ENCODE results near the gene YBX2. TPM values are rescaled to one million over a fixed set of nuclear protein-coding genes. Genes with fewer than 3 reads are reported as not detected.
A peak's percentile ranks its signal among the peaks of the same experiment; 100 is the strongest.
"Not testable (repeated sequence)": the region's sequence is repeated elsewhere in the genome, so short reads cannot be mapped to it uniquely, and the experiment has no call there.

The YBX2 gene
- total RNA-seq, 1 donor from 2014 or later: 4.1 TPM

DNA sequence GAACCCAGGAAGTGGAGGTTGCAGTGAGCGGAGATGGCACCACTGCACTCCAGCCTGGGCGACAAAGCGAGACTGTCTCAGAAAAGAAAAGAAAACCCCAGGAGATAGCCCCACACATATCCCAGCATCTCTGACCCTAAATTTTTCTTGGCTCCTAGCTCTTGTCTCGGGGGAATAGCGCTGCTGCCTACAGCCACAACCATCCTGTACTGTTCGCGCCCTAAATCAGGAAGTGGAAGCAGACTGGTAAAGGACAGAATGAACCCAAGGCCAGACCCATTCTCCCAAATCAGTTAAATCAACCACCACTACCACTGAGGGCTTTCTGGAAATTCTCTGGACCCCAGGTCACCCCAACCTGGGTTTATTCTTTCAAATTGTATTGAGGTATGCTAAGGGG lies 44.6 kb downstream of the YBX2 start:
- DNase-seq (ENCODE audit: low read depth): no peak

DNA sequence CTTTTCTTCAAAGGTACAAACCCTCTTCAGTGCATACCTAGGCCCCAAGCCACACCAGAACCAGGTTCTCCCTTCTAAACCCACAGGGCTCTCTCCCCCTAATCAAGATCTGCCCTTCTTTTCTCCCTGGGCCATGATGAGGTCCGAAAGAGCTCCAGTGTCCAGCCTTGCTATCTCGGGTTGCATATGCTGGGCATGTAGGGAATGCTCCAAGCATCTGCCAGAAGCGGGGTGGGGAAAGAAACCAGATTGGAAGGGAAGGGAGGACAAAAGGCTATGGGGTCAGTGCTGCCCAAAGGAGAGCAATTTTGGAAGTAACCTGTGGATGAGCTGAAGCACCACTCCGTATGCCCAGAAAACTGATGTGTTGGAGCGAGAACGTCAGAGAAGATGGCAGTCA lies 45.2 kb downstream of the YBX2 start:
- peak; percentile 65 for DNase-seq (ENCODE audit: low read depth)

DNA sequence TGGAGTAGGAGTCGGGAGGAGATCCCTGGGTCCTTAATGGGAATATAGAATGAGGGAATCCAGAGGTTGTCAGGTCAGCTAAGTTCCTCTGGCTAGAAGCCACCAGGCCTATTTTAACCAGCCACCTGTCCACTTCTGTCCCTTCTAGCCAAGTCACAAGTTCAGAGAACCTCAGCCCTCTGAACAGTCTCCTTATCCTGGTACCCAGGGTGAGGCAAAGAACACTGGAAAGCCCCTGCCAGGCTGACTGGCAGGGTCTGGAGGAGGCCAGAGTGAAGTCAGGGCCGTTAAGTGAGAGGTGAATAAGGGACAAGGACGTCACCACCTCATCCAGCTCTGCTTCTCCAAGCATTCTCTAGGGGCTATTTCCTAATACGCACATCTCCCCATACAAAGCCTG lies 45.6 kb downstream of the YBX2 start:
- DNase-seq (ENCODE audit: low read depth): peak; percentile 82

DNA sequence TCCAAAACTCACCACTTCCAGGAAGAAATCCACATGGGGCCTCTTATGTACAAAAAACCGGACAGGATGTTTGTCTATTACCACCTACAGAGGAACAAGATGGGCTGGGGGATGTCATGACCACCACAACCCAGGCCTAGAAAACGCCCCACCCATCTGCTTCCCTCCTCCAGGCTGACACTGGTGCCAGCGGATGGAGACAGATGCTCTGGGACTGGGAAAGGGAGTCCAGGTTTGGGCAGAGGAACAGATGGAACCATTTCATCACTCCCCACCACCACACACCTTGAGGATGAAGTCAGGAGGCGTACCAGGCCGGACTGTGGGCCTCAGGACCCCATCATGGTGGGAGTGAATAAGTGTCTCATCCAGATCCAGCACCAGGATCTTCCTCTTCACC lies 47.7 kb downstream of the YBX2 start:
- no peak for DNase-seq (ENCODE audit: low read depth)

DNA sequence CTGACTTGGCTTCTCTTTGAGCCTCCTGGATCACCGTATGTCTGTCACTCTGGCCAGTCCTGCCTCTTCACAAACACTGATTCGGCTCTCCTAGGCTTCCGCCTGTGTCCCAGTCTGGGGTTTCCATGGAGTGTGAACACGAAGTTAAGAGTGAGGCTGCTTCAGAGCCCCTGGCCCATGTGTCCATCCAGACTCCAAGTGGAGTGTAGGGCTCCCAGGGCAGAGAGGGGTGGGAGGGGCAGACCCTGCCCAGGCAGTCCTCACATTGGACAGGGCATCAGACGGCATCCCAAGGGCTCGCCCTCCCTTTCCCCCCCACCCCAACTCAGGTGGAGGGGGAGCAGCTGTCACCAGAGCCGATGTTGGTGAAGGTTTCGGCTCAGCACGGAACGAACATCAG lies 50.6 kb downstream of the YBX2 start:
- not testable (repeated sequence) for DNase-seq (ENCODE audit: low read depth)

DNA sequence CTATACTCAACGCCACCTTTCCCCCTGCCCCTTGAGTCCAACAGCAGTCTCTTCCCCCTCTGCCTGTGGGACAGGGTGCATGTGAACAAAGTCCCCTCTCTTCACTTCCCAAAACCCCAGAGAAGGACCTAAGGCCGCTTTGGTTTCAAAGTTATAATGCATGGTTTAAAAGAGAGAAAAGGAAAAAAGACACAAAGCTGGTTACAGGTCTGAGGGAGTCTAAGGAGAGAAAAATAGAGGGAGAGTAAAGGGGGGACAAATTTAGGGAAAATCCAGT lies 51.0 kb downstream of the YBX2 start:
- DNase-seq (ENCODE audit: low read depth): no peak

DNA sequence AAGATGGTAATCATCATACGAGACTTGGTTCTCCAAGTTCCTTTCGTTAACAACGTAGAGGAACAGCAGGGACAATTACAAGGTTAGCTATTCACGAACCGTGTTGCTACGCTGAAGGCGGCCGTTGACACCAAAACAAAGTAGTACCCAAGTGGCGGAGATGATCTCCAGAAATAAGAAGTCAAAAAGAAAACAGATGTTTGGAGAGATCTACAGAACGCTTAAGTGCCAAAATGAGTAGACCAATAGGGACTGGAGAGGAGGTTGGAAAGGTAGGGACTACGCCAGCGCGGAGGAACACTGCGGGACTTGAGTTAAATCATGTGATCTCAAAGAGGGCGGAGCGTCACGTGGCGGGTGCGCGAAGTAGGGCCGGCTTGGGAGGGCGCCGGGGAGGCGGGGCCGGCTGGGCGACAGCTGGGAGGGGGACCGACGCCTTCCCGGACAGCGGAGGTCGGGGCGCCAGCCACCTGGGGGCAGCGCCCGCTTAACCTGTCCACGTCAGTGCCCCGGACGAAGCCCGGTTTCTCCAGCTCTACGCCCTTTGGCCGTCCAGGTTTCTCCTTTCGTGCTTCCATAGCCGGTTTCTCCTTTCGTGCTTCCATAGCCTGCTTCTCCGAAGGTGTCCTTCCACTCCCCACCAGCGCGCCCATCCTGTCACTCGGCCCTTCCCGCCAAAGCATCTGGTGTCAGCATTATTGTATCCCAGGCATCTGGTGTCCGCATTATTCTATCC lies 51.6 kb downstream of the YBX2 start:
- DNase-seq (ENCODE audit: low read depth): peak; percentile 97

DNA sequence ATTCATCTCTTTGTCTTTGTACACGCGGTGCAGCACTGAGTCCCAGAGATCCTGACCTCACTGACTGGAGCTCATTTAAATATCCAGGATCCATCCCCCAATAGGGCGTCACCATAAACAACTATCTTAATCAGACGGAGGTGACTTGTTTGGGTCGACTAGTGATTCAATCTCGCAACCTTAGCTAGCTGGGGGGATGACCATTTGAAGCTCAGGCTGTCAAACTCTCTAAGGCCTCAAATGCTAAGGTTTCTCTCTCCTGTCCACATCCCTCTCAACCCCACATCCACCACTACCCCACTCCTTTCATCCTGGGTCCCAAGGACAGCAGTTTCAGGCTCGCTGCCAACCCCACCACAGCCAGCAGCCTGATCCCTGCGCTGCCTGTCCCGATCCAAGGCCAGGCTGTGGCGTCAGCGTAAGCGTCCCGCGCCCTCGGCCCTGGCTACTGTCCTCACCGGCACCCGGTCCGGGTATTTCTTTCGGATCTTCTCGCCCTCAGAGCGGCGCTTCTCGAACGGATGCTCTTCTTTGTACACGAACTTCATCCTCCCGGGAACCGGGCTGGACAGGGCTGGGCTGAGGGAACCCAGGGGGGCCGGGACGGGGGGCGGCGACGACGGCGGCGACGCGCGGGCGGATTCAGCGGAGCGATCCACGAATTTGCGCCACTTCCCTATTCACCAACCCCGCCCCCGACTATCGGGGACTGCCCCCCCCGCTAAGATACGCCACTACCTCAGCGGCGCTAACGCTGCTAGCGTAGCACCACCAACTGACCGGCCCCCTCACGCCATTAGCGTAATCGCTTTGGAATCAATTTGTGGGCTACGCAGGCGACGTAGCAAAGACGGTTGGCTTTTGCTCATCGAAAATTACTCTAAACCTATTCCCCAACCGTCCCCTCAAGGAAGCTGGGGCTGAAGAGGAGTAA lies 52.4 kb downstream of the YBX2 start, which contains the start of gene GABARAP:
GABARAP (minus strand) TSS at position 667 of the 934 bp plus-strand sequence; CDS start at position 548, 119 bp downstream.
- peak; percentile 94 for DNase-seq (ENCODE audit: low read depth)

DNA sequence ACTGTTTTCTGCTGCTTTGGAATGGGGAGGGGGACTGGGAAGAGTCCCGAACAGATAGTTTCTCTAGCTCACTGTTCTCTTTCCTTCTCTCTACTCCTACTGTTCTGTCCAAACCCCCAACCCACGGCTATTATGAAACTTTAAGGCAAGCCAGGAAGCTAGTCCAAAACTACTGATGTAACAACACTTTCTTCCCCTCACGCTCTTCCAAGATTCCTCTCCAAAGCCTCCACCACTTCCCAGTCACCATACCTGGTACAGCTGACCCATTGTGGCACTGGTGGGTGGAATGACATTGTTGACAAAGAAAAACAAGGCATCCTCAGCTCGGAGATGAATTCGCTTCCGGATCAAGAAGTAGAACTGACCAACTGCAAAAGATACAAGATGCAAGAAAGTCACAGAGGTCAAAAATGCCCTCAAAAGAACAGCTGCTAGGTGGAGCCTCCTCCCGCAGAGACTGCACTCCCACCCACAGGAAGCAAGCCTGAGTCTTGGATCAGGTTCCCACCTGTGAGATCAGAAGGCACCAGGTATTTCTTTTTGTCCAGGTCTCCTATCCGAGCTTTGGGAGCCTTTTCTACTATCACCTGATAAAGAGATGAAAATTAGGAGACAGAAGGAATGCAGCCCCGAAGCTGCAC lies 53.2 kb downstream of the YBX2 start:
- DNase-seq (ENCODE audit: low read depth): peak; percentile 61

DNA sequence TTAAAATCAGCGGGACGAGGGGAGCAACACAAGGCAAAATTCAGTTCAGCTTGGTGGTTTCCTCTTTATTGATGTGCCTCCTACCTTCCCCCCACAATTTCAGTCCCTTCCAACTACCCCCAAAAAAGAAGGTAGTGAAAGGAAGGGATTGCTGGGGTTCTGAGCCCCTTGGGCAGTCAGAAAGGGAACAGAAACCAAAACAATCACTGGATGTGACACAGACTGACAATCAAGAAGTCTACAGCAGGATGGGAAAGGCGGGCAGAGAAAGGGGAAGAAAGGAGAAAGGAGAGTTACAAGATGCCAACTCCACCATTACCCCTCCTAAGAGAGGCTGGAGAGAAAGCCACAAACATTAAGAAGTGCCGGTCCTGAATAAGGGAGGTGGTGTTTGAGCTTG lies 54.1 kb downstream of the YBX2 start:
- DNase-seq (ENCODE audit: low read depth): no peak

DNA sequence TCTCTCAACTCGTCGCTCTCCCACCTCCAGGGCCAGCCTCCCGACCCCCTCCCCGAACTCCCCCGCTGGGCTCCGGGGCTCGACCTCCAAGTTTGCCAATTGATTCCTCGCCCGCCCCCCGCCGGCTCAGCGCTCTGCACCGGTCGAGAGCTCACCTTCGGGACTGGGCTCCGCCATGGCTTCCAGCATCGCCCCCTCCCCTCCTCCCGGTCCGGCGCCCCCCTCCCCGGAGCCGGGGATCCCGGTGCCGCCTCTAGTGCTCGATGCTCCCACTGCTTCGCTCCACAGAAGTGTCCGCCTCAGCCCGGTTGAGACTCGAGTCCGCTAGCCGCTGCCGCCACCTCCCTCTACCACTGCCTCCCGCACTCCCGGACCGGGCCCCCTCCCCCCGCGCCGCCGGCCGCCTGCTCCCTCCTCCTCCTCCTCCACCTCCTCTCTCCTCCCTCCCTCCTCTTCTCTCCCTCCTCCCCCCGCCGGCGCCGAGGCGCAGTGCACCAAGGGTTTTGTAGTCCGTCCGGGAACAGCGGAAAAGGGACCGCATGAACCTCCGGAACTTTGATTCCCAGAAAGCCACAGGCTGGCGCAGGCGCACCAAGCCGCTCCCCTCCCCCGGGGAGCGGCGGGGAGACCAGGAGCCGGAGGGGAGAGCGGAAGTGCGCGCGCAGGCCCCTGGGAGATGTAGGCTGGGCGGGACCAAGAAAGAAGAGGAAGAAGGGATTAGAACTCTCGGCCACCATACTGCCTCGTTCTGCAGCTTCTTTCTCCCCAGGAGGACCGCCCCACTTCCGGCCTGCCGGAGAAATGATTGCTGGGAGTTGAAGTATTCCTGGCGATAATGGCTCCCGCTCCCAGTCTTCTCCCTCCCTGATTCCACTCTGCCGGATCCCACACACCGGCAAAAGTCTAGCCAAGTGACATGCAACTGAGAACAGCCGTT lies 55.1 kb downstream of the YBX2 start, which contains the start of gene PHF23:
PHF23 (minus strand) TSS at position 367 of the 937 bp plus-strand sequence; CDS start at position 189, 178 bp downstream.
- peak; percentile 100 for DNase-seq (ENCODE audit: low read depth)

DNA sequence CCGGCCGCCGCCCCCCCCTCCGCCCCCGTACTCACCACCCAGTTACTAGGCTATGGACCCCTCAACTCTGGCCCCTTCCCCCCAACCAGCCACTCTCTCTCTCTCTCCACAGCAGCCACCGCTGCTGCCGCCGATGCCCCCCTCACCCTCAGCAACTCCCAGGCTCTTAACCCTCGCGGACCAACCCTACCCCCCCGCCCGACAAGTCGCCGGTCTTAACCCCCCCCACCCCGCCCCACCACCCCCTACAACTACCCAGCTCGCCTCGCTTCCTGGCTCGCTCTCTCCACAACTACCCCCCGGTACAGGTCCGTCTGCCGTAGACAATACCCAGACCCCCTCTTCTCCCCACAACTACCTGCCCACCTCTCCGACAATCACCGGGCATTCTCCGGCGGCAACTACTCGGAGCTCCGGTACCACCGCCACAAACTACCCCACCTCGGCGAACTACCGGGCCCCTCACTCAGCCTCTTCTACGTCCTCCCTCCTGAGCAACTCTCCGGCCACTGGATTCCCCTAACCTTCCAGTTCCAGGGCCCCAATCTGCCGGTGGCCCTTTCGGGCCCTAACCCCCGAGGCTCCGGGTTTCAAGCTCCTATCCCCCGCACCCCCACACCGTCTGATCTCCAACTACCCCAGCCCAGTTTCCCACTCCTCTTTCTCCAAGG lies 55.9 kb downstream of the YBX2 start:
- DNase-seq (ENCODE audit: low read depth): peak; percentile 25

Other genes with a start within 250 kb of the YBX2 start
- not detected in 2 replicates for gene CLEC10A, start 214.4 kb downstream of the YBX2 start, total RNA-seq
- not detected in 2 replicates for gene ASGR2, start 179.8 kb downstream of the YBX2 start, total RNA-seq
- 0.13 TPM in 1 of 2 replicates, not detected in the other for gene ASGR1, start 115.3 kb downstream of the YBX2 start, total RNA-seq
- gene DLG4, start 74.8 kb downstream of the YBX2 start, total RNA-seq: 11.8 and 18.7 TPM in 2 replicates
- gene ACADVL, start 74.7 kb downstream of the YBX2 start, total RNA-seq: 659 and 702 TPM in 2 replicates
- 71.0 and 80.5 TPM in 2 replicates for gene DVL2, start 60.1 kb downstream of the YBX2 start, total RNA-seq
- gene PHF23, start 55.2 kb downstream of the YBX2 start, total RNA-seq: 52.3 and 54.7 TPM in 2 replicates
- 239 and 315 TPM in 2 replicates for gene GABARAP, start 52.2 kb downstream of the YBX2 start, total RNA-seq
- 69.1 and 88.9 TPM in 2 replicates for gene CTDNEP1, start 42.9 kb downstream of the YBX2 start, total RNA-seq
- gene ELP5, start 42.4 kb downstream of the YBX2 start, total RNA-seq: 75.1 and 81.8 TPM in 2 replicates
- gene CLDN7, start 32.2 kb downstream of the YBX2 start, total RNA-seq: not detected in 2 replicates
- gene SLC2A4, start 12.9 kb downstream of the YBX2 start, total RNA-seq: 20.0 and 28.3 TPM in 2 replicates
- gene EIF5A, start 13.0 kb upstream of the YBX2 start, total RNA-seq: 510 and 518 TPM in 2 replicates
- gene GPS2, start 20.7 kb upstream of the YBX2 start, total RNA-seq: 92.2 and 95.8 TPM in 2 replicates
- 19.5 and 22.3 TPM in 2 replicates for gene NEURL4, start 34.7 kb upstream of the YBX2 start, total RNA-seq
- not detected in 2 replicates for gene ACAP1, start 41.9 kb upstream of the YBX2 start, total RNA-seq
- 10.0 and 10.1 TPM in 2 replicates for gene KCTD11, start 57.5 kb upstream of the YBX2 start, total RNA-seq
- not detected in 2 replicates for gene TMEM95, start 60.5 kb upstream of the YBX2 start, total RNA-seq
- not detected in 2 replicates for gene TNK1, start 86.5 kb upstream of the YBX2 start, total RNA-seq
- gene PLSCR3, start 99.9 kb upstream of the YBX2 start, total RNA-seq: 15.1 and 22.3 TPM in 2 replicates
- gene TMEM256, start 109.5 kb upstream of the YBX2 start, total RNA-seq: 69.6 and 76.5 TPM in 2 replicates
- 5.7 and 7.2 TPM in 2 replicates for gene NLGN2, start 113.2 kb upstream of the YBX2 start, total RNA-seq
- gene SPEM1, start 125.7 kb upstream of the YBX2 start, total RNA-seq: not detected in 2 replicates
- gene SPEM2, start 131.0 kb upstream of the YBX2 start, total RNA-seq: not detected in 2 replicates
- not detected in 2 replicates for gene SPEM3, start 134.2 kb upstream of the YBX2 start, total RNA-seq
- 0.13 and 0.21 TPM in 2 replicates for gene TMEM102, start 140.8 kb upstream of the YBX2 start, total RNA-seq
- 41.7 and 89.9 TPM in 2 replicates for gene FGF11, start 144.9 kb upstream of the YBX2 start, total RNA-seq
- gene CHRNB1, start 150.4 kb upstream of the YBX2 start, total RNA-seq: 213 and 222 TPM in 2 replicates
- 32.8 and 38.0 TPM in 2 replicates for gene ZBTB4, start 185.0 kb upstream of the YBX2 start, total RNA-seq
- not detected in 2 replicates for gene SLC35G6, start 186.8 kb upstream of the YBX2 start, total RNA-seq
- gene POLR2A, start 189.7 kb upstream of the YBX2 start, total RNA-seq: 41.2 and 47.1 TPM in 2 replicates

All from myocyte (in vitro differentiated cells).